Esophagus squamous epithelium (tissue), 4 donors: ENCODE results near the gene LAMC3.

Experiments used
- POLR2A ChIP-seq, 4 donors: fragments of 450-650 bp; IDR thresholded peaks; one replicate each; pipeline ENCODE4 v1.6.1; 2017; ENCODE audit warnings: antibody characterized with exemption in 4 of 4, mild to moderate bottlenecking in 4 of 4, moderate library complexity in 3 of 4
- TF ChIP-seq, protein P1 (sequence below), 6 experiments: fragments of 450-650 bp in 4 of 6; fragments of 200-600 bp in 2 of 6; sonication (generic) in 2 of 6; IDR thresholded peaks; one replicate each; pipeline ENCODE4 v1.5.1; 2016 to 2019; ENCODE audit warnings: antibody characterized with exemption in 6 of 6, mild to moderate bottlenecking in 4 of 6, moderate library complexity in 4 of 6

DNA sequence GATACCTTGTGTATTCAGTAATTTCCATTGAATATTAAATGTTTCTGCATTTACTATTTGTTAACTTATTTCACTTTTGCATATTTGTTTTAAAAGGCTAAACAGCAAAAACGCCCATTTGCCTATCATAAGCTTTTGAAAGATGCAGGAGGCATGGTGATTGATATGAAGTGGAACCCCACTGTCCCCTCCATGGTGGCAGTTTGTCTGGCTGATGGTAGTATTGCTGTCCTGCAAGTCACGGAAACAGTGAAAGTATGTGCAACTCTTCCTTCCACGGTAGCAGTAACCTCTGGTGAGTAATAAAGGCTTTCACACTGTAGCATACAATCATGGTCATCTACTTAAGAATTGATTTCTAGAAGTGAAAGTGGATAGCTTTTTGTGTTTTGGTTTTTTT lies 120.2 kb downstream of the LAMC3 start:
- TF ChIP-seq, protein P1, sequence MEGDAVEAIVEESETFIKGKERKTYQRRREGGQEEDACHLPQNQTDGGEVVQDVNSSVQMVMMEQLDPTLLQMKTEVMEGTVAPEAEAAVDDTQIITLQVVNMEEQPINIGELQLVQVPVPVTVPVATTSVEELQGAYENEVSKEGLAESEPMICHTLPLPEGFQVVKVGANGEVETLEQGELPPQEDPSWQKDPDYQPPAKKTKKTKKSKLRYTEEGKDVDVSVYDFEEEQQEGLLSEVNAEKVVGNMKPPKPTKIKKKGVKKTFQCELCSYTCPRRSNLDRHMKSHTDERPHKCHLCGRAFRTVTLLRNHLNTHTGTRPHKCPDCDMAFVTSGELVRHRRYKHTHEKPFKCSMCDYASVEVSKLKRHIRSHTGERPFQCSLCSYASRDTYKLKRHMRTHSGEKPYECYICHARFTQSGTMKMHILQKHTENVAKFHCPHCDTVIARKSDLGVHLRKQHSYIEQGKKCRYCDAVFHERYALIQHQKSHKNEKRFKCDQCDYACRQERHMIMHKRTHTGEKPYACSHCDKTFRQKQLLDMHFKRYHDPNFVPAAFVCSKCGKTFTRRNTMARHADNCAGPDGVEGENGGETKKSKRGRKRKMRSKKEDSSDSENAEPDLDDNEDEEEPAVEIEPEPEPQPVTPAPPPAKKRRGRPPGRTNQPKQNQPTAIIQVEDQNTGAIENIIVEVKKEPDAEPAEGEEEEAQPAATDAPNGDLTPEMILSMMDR (IDR thresholded peaks at IDR 0.05) = no peak
- no peak for TF ChIP-seq POLR2A (IDR thresholded peaks at IDR 0.05)
